Measurements from ENCODE around the gene ATP5PB. TPM values are rescaled to one million over a fixed set of nuclear protein-coding genes. Genes with fewer than 3 reads are reported as not detected.

Gene ATP5PB
- total and polyA plus RNA-seq, 4 donors: 194 to 256 (median 203) TPM

- Histone ChIP-seq H3K4me3 (no peak overlapping the region), H3K36me3 (ENCODE audit: control insufficient read depth in 4 of 4, insufficient read depth in 4 of 4, low read length in 4 of 4) (no peaks in the 10 kb centered on the region)
- no peak for TF ChIP-seq CTCF (IDR thresholded peaks at IDR 0.05; ENCODE audit: control extremely low read depth, extremely low read depth)
These were observed 37.9 kb downstream of the ATP5PB start for GRCh38 chr1:111487133-111487532.

GRCh38 chr1:111488669-111489068, 39.4 kb downstream of the ATP5PB start:
- 93 to 96% methylated on average over 9 of the region's 9 CpGs for WGBS, 2 donors
- H3K4me3 ChIP-seq: no peak overlapping the region
- H3K9ac ChIP-seq (ENCODE audit: insufficient read depth in 1 of 2, low read length in 2 of 2): no peak overlapping the region
- no peaks in the 10 kb centered on the region for H3K36me3 ChIP-seq (ENCODE audit: control insufficient read depth in 4 of 4, insufficient read depth in 4 of 4, low read length in 4 of 4)
- no peak for ATAC-seq (ENCODE audit: insufficient read depth, low FRiP score)
- no peak overlapping the region for H3K27ac ChIP-seq (ENCODE audit: low read depth in 1 of 2, low read length in 1 of 2)
- no peak for TF ChIP-seq CTCF (IDR thresholded peaks at IDR 0.05; ENCODE audit: control extremely low read depth, extremely low read depth)
- H3K4me1 ChIP-seq (ENCODE audit: control insufficient read depth in 5 of 5, insufficient read depth in 5 of 5, low read length in 5 of 5): peaks cover 0 to 2% (median 0%) of the 10 kb centered on the region in 5 donors
- no peaks in the 10 kb centered on the region for H3K9me3 ChIP-seq (ENCODE audit: control insufficient read depth in 4 of 4, insufficient read depth in 3 of 4, low read length in 3 of 4)
- no peak for DNase-seq
- no peaks in the 10 kb centered on the region for H3K27me3 ChIP-seq (ENCODE audit: control insufficient read depth in 3 of 3, insufficient read depth in 3 of 3, low read length in 2 of 3)

More at GRCh38 chr1:111487133-111487532, 37.9 kb downstream of the ATP5PB start:
- Histone ChIP-seq H3K27ac (ENCODE audit: low read depth in 1 of 2, low read length in 1 of 2) (no peak overlapping the region), H3K9ac (ENCODE audit: insufficient read depth in 1 of 2, low read length in 2 of 2) (no peak overlapping the region), H3K9me3 (ENCODE audit: control insufficient read depth in 4 of 4, insufficient read depth in 3 of 4, low read length in 3 of 4) (no peaks in the 10 kb centered on the region), H3K27me3 (ENCODE audit: control insufficient read depth in 3 of 3, insufficient read depth in 3 of 3, low read length in 2 of 3) (no peaks in the 10 kb centered on the region), H3K4me1 (ENCODE audit: control insufficient read depth in 5 of 5, insufficient read depth in 5 of 5, low read length in 5 of 5) (peaks cover 0 to 3% (median 0%) of the 10 kb centered on the region in 5 donors)
- DNase-seq (no peak), ATAC-seq (ENCODE audit: insufficient read depth, low FRiP score) (no peak)
- WGBS, 2 donors: 77 to 89% methylated on average over 6 of the region's 6 CpGs

GRCh38 chr1:111489604-111490003, 40.3 kb downstream of the ATP5PB start:
- Histone ChIP-seq H3K27ac (ENCODE audit: low read depth in 1 of 2, low read length in 1 of 2) (peak overlapping the region in 1 of 2 donors; percentile 80), H3K4me3 (no peak overlapping the region), H3K9me3 (ENCODE audit: control insufficient read depth in 4 of 4, insufficient read depth in 3 of 4, low read length in 3 of 4) (no peaks in the 10 kb centered on the region), H3K36me3 (ENCODE audit: control insufficient read depth in 4 of 4, insufficient read depth in 4 of 4, low read length in 4 of 4) (no peaks in the 10 kb centered on the region), H3K27me3 (ENCODE audit: control insufficient read depth in 3 of 3, insufficient read depth in 3 of 3, low read length in 2 of 3) (no peaks in the 10 kb centered on the region), H3K9ac (ENCODE audit: insufficient read depth in 1 of 2, low read length in 2 of 2) (no peak overlapping the region), H3K4me1 (ENCODE audit: control insufficient read depth in 5 of 5, insufficient read depth in 5 of 5, low read length in 5 of 5) (peaks cover 0 to 2% (median 0%) of the 10 kb centered on the region in 5 donors)
- 28 to 61% methylated on average over 4 of the region's 4 CpGs for WGBS, 2 donors
- ATAC-seq (ENCODE audit: insufficient read depth, low FRiP score) (peak; percentile 46), DNase-seq (no peak)
- no peak for TF ChIP-seq CTCF (IDR thresholded peaks at IDR 0.05; ENCODE audit: control extremely low read depth, extremely low read depth)

GRCh38 chr1:111490220-111490619, 41.0 kb downstream of the ATP5PB start:
- H3K36me3 ChIP-seq (ENCODE audit: control insufficient read depth in 4 of 4, insufficient read depth in 4 of 4, low read length in 4 of 4): no peaks in the 10 kb centered on the region
- H3K9ac ChIP-seq (ENCODE audit: insufficient read depth in 1 of 2, low read length in 2 of 2): no peak overlapping the region
- no peaks in the 10 kb centered on the region for H3K9me3 ChIP-seq (ENCODE audit: control insufficient read depth in 4 of 4, insufficient read depth in 3 of 4, low read length in 3 of 4)
- H3K4me1 ChIP-seq (ENCODE audit: control insufficient read depth in 5 of 5, insufficient read depth in 5 of 5, low read length in 5 of 5): peaks cover 0 to 2% (median 0%) of the 10 kb centered on the region in 5 donors
- DNase-seq: no peak
- 83 to 90% methylated on average over 4 of the region's 4 CpGs for WGBS, 2 donors
- H3K4me3 ChIP-seq: no peak overlapping the region
- H3K27me3 ChIP-seq (ENCODE audit: control insufficient read depth in 3 of 3, insufficient read depth in 3 of 3, low read length in 2 of 3): no peaks in the 10 kb centered on the region
- ATAC-seq (ENCODE audit: insufficient read depth, low FRiP score): no peak
- no peak for TF ChIP-seq CTCF (IDR thresholded peaks at IDR 0.05; ENCODE audit: control extremely low read depth, extremely low read depth)
- peak overlapping the region in 1 of 2 donors; percentile 49 for H3K27ac ChIP-seq (ENCODE audit: low read depth in 1 of 2, low read length in 1 of 2)
